Thyroid gland (tissue), 4 donors: Measurements from ENCODE around the gene RNF4. TPM values are rescaled to one million over a fixed set of nuclear protein-coding genes. Genes with fewer than 3 reads are reported as not detected.

Experiments used
- DNase-seq, 2 donors: peaks; one replicate each; pipeline ENCODE4 v3.0.0-alpha.2; 2019
- H3K27ac ChIP-seq, 3 donors: fragments of 200-600 bp; sonication (generic); 1 replicate in 2 of 3; 2 replicates in 1 of 3; pipeline ENCODE4 v1.5.1; 2016 to 2019; ENCODE audit warnings: mild to moderate bottlenecking in 1 of 3, moderate library complexity in 1 of 3
- H3K27me3 ChIP-seq: fragments of 200-600 bp; sonication (generic); one replicate; pipeline ENCODE4 v1.5.1; 2019
- H3K36me3 ChIP-seq, 2 donors: fragments of 200-600 bp; sonication (generic); one replicate each; pipeline ENCODE4 v1.5.1; 2016 to 2019
- H3K4me1 ChIP-seq, 2 donors: fragments of 200-600 bp; sonication (generic); one replicate each; pipeline ENCODE4 v1.5.1; 2017 to 2019
- H3K4me3 ChIP-seq, 3 donors: fragments of 200-600 bp; sonication (generic); replicated peaks in 1 of 3; 1 replicate in 2 of 3; 2 replicates in 1 of 3; pipeline ENCODE4 v1.5.1; 2016; ENCODE audit warnings: mild to moderate bottlenecking in 1 of 3
- H3K9me3 ChIP-seq: fragments of 200-600 bp; sonication (generic); one replicate; pipeline ENCODE4 v1.5.1; 2017
- CTCF ChIP-seq, 6 experiments: fragments of 200-600 bp in 3 of 6; fragments of 450-650 bp in 3 of 6; sonication (generic) in 3 of 6; IDR thresholded peaks; one replicate each; pipeline ENCODE4 v1.5.1; 2016 to 2019; ENCODE audit warnings: antibody characterized with exemption in 6 of 6, mild to moderate bottlenecking in 2 of 6, inconsistent platforms in 1 of 6, moderate library complexity in 1 of 6
- POLR2A ChIP-seq, 2 donors: fragments of 450-650 bp; IDR thresholded peaks; one replicate each; pipeline ENCODE4 v1.6.1; 2017; ENCODE audit warnings: antibody characterized with exemption in 2 of 2, mild to moderate bottlenecking in 2 of 2, moderate library complexity in 1 of 2
- WGBS, 2 donors: methylation state at CpG; one replicate each; pipeline ENCODE4 v1.1.5; 2017; 5-methylcytosine and 5-hydroxymethylcytosine counted together
- intact Hi-C: fragments of 100-400 bp; cut with DNase I; formaldehyde crosslinking; loops from one replicate; pipeline ENCODE4 v1.15.1; 2023
- total RNA-seq, 4 donors: library from RNA; depleted of rRNA; stranded (reverse); fragments of >200 nt; gene quantifications; one replicate each; pipeline ENCODE4 v1.2.3, GENCODE V29; 2016

RNF4 gene
- total RNA-seq, 4 donors from 2014 or later, result 32.8 to 52.0 (median 43.0) TPM

GRCh38 chr4:2458546-2459491 lies 10.1 kb upstream of the RNF4 start:
- Histone ChIP-seq H3K4me3 (no peak overlapping the region), H3K27ac (no peak overlapping the region), H3K36me3 (no peaks in the 10 kb centered on the region), H3K27me3 (no peaks in the 10 kb centered on the region), H3K4me1 (peaks cover 4 to 10% of the 10 kb centered on the region in 2 donors), H3K9me3 (no peaks in the 10 kb centered on the region)
- peak; percentile 30 to 48 for DNase-seq
- WGBS, 2 donors, result 46 to 74% methylated on average over 8 to 17 of the region's 38 CpGs
- TF ChIP-seq POLR2A (IDR thresholded peaks at IDR 0.05) (no peak), CTCF (IDR thresholded peaks at IDR 0.05) (no peak)
- intact Hi-C loops, result no loop called here

DNA sequence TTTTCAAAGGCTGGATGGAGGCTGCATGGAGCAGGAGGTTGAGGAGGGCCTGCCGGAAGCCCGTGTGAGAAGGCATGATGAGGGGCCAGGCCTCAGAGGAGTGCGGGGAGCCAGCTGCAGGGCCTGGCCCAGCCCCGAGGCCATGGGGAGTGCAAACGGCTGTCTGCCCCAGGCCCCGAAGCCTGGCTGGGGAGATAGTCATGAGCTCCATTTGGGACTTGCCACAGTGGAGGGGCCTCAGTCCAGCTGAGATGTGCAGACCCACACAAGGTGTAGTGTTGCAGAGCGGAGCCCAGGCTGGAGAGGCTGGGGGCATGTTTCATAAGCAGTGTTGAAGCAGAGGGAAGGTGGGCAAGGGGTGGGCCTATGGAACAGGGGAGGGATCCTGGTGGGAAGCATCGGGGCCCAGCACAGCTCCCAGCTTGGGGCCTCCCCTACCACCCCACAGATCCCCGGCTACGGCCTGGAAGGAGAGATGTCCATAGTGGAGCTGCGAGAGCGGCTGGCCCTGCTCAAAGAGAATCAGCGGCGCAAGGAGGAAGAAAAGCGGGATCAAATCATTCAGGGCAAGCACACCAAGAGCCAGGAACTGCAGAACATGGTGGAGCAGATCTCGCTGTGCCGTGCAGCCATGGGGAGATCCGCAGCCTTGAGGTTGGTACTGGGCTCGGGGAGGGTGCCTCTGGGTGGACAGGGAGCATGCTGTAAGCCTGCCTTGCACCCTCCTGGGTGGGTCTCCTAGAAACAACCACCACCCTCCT lies 9.1 kb upstream of the RNF4 start:
- Histone ChIP-seq H3K27ac (no peak overlapping the region), H3K36me3 (no peaks in the 10 kb centered on the region), H3K9me3 (no peaks in the 10 kb centered on the region), H3K4me3 (no peak overlapping the region), H3K27me3 (no peaks in the 10 kb centered on the region), H3K4me1 (peaks cover 4 to 10% of the 10 kb centered on the region in 2 donors)
- TF ChIP-seq POLR2A (IDR thresholded peaks at IDR 0.05) (no peak), CTCF (IDR thresholded peaks at IDR 0.05) (no peak)
- WGBS, 2 donors, result 90 to 95% methylated on average over 17 to 19 of the region's 19 CpGs
- intact Hi-C loops, result no loop called here
- DNase-seq, result no peak

DNA sequence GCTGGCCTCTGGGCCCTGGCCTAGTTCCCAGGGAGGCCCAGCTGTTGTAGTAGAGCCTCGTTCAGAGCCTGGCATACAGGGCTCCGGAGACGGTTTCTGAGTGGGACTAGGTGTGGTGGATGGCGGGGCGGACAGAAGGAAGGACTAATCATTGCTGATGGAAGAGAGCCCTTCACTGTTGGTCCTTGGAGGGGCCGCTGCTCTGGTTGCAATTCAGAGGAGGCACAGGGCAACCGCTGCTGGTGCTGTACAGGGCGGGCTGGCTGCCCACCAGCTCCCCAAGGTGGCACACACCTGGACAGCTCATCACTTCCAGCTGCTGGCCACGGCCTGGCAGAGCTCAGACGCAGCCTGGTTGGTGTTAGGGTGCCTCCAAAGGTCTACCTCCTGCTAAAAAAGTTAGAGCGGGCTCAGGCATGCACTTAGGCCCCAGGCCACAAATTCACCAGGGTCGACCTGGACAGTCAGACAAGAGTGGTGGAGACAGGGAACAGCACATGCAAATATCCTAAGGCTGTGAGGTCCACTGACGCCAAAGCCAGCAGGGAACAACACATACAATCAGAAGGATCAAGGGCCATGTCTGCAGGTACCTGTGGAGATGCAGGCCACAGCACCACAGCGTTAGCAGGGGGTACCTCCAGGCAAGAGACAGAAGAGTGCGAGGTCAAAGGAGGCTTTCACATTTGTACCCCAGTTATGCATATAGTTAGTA lies 7.5 kb upstream of the RNF4 start:
- no peaks in the 10 kb centered on the region for H3K9me3 ChIP-seq
- no peaks in the 10 kb centered on the region for H3K27me3 ChIP-seq
- 87 to 91% methylated on average over 11 to 12 of the region's 15 CpGs for WGBS, 2 donors
- no peak for DNase-seq
- H3K27ac ChIP-seq, result no peak overlapping the region
- intact Hi-C loops, result no loop called here
- peaks cover 4 to 10% of the 10 kb centered on the region in 2 donors for H3K4me1 ChIP-seq
- no peaks in the 10 kb centered on the region for H3K36me3 ChIP-seq
- H3K4me3 ChIP-seq, result no peak overlapping the region
- no peak for TF ChIP-seq CTCF (IDR thresholded peaks at IDR 0.05)
- no peak for TF ChIP-seq POLR2A (IDR thresholded peaks at IDR 0.05)

DNA sequence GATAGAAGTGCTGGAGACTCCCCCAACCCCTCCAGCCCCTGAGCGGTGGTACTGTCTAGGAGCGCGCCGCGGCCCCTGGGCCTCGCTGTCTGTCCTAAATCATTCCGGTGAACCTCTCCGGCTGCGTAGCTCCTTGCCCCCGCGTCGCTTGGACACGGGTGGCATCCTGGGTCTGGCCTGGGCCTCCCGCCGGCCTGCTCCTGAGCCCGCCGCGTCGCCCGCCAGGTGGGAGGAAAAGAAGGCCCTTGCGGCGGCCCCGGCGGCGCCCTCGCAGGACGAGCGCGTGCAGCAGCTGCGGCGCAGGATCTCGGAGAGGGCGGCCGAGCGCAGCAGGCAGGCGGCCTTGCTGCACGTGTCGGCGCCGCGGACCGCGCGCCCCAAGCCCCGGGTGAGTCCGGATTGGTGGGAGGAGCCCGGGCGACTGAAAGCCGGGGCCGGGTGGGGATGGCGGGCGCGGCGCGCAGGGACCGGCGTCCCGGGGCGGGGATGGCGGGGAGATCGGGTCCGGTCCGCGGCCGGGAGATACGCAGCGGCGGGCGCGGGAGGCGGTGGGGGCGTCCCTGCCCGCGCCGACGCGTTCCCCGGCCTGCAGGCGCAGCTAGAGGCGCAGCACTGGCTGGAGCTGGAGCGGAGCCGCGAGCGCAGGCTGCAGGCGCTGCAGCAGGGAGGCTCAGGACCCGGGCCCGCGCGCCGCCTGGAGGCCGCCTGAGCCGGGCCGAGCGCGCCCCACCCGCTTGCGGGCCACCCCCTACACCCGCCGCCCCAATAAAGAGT lies 6.5 kb upstream of the RNF4 start:
- intact Hi-C loops, result no loop called here
- DNase-seq, result peak; percentile 65 to 69
- H3K4me3 ChIP-seq, result peak overlapping the region in 2 of 3 donors; percentile 22 to 55
- H3K27ac ChIP-seq, result no peak overlapping the region
- H3K4me1 ChIP-seq, result peaks cover 4 to 10% of the 10 kb centered on the region in 2 donors
- H3K9me3 ChIP-seq, result no peaks in the 10 kb centered on the region
- 16 to 40% methylated on average over 10 to 30 of the region's 99 CpGs for WGBS, 2 donors
- TF ChIP-seq CTCF (IDR thresholded peaks at IDR 0.05), result peak in 5 of 6 experiments; percentile 17 to 71 (median 26)
- no peak for TF ChIP-seq POLR2A (IDR thresholded peaks at IDR 0.05)
- H3K36me3 ChIP-seq, result no peaks in the 10 kb centered on the region
- no peaks in the 10 kb centered on the region for H3K27me3 ChIP-seq
